Uterus (tissue), 2 donors: ENCODE results near the gene LRP4.

Experiments
- POLR2A ChIP-seq, 2 donors: fragments of 450-650 bp; IDR thresholded peaks; one replicate each; pipeline ENCODE4 v1.6.1; 2016; ENCODE audit warnings: antibody characterized with exemption in 2 of 2, mild to moderate bottlenecking in 1 of 2, moderate library complexity in 1 of 2
- TF ChIP-seq, protein P1 (sequence below), 4 experiments: fragments of 200-600 bp in 2 of 4; fragments of 450-650 bp in 2 of 4; sonication (generic) in 2 of 4; IDR thresholded peaks; one replicate each; pipeline ENCODE4 v1.5.1; 2016 to 2019; ENCODE audit warnings: antibody characterized with exemption in 4 of 4, mild to moderate bottlenecking in 2 of 4, moderate library complexity in 1 of 4

DNA sequence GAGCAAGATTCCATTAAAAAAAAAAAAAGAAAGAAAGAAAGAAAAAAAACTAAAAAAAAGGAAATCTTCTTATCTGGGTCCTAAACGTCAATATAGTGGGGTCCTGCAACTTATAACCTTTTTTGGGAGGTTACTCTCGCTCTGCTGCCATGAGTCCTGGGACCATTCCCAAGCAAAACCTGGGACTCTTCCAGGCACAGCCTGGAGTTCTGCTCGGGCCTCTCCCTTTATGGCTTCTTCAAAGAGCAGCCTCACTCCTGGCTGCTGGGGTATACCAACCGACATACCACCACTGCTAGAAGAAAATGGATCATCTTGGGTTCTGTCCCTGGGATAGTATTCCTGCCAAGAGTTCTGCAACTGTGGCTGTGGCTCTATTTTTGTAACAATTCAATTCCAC lies 58.1 kb downstream of the LRP4 start:
- no peak for TF ChIP-seq POLR2A (IDR thresholded peaks at IDR 0.05)
- TF ChIP-seq, protein P1, sequence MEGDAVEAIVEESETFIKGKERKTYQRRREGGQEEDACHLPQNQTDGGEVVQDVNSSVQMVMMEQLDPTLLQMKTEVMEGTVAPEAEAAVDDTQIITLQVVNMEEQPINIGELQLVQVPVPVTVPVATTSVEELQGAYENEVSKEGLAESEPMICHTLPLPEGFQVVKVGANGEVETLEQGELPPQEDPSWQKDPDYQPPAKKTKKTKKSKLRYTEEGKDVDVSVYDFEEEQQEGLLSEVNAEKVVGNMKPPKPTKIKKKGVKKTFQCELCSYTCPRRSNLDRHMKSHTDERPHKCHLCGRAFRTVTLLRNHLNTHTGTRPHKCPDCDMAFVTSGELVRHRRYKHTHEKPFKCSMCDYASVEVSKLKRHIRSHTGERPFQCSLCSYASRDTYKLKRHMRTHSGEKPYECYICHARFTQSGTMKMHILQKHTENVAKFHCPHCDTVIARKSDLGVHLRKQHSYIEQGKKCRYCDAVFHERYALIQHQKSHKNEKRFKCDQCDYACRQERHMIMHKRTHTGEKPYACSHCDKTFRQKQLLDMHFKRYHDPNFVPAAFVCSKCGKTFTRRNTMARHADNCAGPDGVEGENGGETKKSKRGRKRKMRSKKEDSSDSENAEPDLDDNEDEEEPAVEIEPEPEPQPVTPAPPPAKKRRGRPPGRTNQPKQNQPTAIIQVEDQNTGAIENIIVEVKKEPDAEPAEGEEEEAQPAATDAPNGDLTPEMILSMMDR (IDR thresholded peaks at IDR 0.05) = no peak
